Stimulated activated naive CD8-positive, alpha-beta T cell treated with anti-CD3 and anti-CD28 coated beads, Interleukin-15, amount 100 ng/mL, for 72 hours (primary cell): Measurements from ENCODE around the gene SSH2.

ENCODE experiments used
- ATAC-seq: fragments of 150-1000 bp; cut with Tn5 transposase; 2 replicates; pipeline ENCODE4 v1.10.0; 2021; ENCODE audit warnings: mild to moderate bottlenecking, moderate library complexity
- DNase-seq, 2 donors: peaks; one replicate each; pipeline ENCODE4 v3.0.0; 2021 to 2022
- H3K27ac Mint-ChIP-seq, 2 donors: one replicate each; pipeline ENCODE4 v1.8.0; 2022; ENCODE audit warnings: mild to moderate bottlenecking in 2 of 2, mixed read lengths in 2 of 2, moderate library complexity in 2 of 2
- H3K27me3 Mint-ChIP-seq: one replicate; pipeline ENCODE4 v1.8.0; 2022; ENCODE audit warnings: mixed read lengths
- H3K4me1 Mint-ChIP-seq: one replicate; pipeline ENCODE4 v1.8.0; 2022; ENCODE audit warnings: mild to moderate bottlenecking, mixed read lengths
- H3K4me3 Mint-ChIP-seq, 2 donors: one replicate each; pipeline ENCODE4 v1.8.0; 2022; ENCODE audit warnings: mild to moderate bottlenecking in 2 of 2, mixed read lengths in 2 of 2, moderate library complexity in 1 of 2
- H3K9me3 Mint-ChIP-seq, 2 donors: one replicate each; pipeline ENCODE4 v1.8.0; 2022; ENCODE audit warnings: mixed read lengths in 2 of 2

The SSH2 gene

DNA sequence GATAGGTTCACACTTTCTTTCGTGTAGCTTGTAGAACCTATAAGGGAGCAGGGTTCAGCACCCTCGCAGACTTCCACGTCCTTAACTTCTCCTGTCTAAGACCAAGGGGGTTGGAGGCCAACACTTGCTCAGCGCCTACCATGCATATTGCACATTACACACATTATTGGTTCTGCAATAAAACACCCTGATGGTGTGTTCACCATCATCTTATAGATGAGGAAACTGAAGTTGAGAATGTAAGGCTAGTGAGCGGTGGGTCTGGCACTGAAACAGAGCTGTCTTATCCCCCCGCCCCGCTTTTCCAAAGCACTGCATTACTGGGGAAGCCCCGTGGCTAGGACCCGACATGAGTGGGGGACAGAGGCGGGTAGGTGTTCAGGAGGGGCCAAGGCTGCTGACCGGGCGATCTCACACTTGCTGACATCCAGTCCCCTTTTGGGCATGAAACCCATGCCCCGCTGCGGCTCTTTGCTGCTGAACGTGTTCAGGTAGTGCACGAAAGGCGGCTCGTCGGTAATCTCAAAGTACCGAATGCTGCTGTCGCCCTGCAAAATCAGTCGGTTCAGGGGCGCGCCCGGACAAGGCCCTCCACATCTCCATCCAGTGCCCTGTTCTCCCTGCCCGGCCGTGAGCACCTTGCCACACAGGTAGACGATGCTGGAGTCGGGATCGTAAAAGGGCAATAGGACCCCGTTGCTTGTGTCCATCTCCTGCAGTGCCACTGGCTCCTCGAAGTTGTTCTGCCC is 313.6 kb downstream of the SSH2 start:
- H3K27ac Mint-ChIP-seq, result no peak overlapping the region
- H3K9me3 Mint-ChIP-seq, result no peaks in the 10 kb centered on the region
- peaks cover 64% of the 10 kb centered on the region for H3K4me1 Mint-ChIP-seq
- DNase-seq (no peak), ATAC-seq (no peak)
- H3K4me3 Mint-ChIP-seq, result peak overlapping the region; percentile 85 to 93
- H3K27me3 Mint-ChIP-seq, result peaks cover 5% of the 10 kb centered on the region

DNA sequence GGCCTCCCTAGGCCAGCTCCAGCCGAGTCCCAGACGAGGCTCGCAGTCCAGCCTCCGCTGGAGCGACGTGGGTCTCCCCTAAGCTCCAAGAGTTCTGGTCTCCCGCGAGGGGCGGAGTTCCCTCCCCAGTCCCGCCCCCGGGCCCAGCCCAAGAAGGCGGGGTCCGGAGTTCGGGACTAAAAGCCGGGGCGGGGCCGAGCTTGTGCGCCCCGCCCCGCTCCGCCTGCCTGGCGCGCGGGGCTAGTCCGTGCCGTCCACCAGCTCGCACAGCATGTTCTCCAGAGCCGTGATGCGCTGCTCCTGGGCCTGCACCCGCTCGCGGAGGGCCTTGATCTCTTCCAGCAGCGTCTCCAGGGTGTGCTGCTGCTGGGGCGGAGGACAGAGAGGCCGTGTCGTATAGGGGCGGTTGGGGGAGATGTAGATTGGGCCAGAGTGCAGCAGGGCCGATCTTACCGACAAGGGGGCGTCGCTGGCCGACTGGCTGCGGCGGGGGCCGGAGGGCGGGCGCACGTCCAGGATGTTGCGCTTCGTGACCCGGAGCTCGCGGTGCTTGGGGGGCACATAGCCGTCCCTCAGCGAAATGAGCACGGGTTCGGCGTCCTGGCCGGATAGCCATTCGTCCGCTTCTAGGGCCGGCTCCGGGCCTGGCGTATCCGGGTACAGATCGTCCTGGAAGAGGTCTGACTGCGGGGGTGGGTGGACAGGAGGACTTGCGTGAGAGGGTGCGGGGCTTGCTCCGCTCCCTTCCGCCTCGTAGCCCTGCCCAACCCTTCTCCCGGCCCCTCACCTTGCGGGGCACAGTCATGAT is 314.3 kb downstream of the SSH2 start:
- Mint-ChIP-seq H3K27ac (peak overlapping the region; percentile 12 to 36), H3K27me3 (peaks cover 5% of the 10 kb centered on the region)
- DNase-seq, result peak; percentile 81 to 83

DNA sequence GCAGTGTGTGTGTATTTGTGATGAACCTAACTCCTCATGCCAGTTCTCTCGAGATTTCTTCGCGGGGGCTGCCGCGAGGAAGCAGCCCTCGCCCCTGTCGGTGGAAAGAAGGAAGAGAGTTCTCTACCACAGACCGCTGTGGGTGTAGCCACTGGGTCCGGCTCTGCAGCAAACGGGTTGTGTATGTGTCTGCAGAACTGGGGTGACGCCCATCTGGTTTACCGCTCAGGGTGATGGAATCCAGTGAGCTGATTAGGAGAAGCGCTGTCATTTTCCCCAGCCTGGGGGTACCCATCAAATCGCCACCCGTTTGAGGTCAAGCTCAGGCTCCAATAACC is 315.0 kb downstream of the SSH2 start:
- Mint-ChIP-seq H3K9me3 (no peaks in the 10 kb centered on the region), H3K4me3 (peak overlapping the region; percentile 85 to 93), H3K27ac (peak overlapping the region in 1 of 2 donors; percentile 36), H3K4me1 (peaks cover 61% of the 10 kb centered on the region), H3K27me3 (peaks cover 5% of the 10 kb centered on the region)
- peak; percentile 62 to 71 for DNase-seq
- ATAC-seq, result peak; percentile 31

More for the DNA sequence above, 314.3 kb downstream of the SSH2 start:
- Mint-ChIP-seq H3K9me3 (no peaks in the 10 kb centered on the region), H3K4me3 (peak overlapping the region; percentile 85 to 93), H3K4me1 (peaks cover 61% of the 10 kb centered on the region)
- peak; percentile 63 for ATAC-seq

DNA sequence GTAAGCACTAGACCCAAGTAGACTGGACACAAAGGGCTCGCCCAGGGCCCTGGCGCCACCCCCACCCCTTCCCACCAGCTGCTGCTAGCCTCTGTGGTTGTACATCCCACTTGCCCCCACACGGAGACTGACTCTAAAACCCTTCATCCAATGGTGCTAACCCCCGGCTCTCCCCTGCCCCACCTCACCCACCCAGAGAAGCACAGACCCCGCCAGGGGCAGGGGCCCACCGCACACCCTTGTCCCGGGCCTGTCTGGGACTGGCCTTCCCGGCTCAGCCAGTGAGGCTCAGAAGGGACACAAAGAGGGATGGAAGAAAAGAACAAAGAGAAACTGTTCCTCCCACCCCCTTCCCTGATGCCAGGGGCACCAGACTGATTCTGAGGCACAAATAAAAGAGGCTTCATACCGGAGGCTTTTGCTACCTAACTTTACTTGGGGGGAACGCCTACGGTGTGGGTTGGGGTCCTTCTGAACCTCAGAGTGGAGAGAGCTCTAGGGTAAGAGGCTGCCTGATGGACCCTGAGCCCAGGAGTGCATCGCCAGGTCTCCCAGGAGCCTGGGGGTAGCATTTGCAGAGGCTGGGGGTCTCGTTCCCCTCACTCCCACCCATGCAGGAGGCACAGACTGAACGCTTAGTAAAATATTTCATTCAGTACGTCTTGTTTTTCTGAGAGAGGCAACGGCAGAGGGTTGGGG is 315.5 kb downstream of the SSH2 start:
- H3K4me1 Mint-ChIP-seq, result peaks cover 61% of the 10 kb centered on the region
- DNase-seq (no peak), ATAC-seq (no peak)
- H3K27ac Mint-ChIP-seq, result no peak overlapping the region
- no peaks in the 10 kb centered on the region for H3K9me3 Mint-ChIP-seq
- peak overlapping the region; percentile 85 to 93 for H3K4me3 Mint-ChIP-seq
- H3K27me3 Mint-ChIP-seq, result peaks cover 5% of the 10 kb centered on the region

DNA sequence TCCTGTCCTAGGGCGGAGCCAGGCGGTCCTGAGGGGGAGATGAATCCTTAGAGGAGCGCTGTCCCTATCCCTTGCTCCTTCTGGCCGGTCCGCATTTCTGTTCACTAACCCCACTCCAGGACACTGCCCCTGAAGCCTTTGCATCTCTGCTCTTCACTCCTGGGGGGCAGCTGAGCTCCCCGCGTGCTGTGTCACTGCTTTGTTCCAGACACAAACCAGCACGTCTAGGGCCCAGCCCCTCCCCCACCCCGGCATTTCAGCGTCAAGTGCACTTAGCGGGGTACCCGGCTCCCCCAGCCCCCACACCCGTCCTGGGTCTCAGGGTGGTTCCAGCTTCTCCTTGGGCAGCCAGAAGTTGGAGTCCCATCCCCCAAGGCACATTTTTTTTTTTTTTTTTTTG is 316.2 kb downstream of the SSH2 start:
- DNase-seq, result no peak
- Mint-ChIP-seq H3K27ac (no peak overlapping the region), H3K27me3 (peaks cover 5% of the 10 kb centered on the region), H3K4me3 (peak overlapping the region; percentile 59 to 62), H3K9me3 (no peaks in the 10 kb centered on the region), H3K4me1 (peaks cover 59% of the 10 kb centered on the region)
- ATAC-seq, result no peak

DNA sequence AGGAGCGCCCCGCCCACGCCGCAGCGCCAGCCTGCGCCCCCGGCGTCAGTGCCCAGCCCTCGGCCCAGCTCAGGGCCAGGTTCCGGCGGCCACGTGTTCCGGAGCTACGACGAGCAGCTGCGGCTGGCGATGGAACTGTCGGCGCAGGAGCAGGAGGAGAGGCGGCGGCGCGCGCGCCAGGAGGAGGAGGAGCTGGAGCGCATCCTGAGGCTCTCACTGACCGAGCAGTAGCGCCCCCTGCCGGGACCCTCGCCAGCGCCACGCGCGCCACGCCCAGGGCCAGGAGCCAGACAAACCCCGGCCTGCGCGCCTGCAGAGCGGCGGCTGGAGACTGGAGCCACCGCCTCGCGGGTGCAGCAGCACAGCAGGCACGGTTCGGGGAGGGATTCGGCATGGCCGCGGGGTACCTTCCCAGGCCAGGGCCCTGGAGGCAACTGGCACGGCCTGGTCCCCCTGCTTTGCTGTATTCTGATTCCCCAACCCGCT is 316.6 kb downstream of the SSH2 start:
- Mint-ChIP-seq H3K27ac (no peak overlapping the region), H3K4me3 (peak overlapping the region; percentile 59 to 62)
- ATAC-seq, result peak; percentile 59

DNA sequence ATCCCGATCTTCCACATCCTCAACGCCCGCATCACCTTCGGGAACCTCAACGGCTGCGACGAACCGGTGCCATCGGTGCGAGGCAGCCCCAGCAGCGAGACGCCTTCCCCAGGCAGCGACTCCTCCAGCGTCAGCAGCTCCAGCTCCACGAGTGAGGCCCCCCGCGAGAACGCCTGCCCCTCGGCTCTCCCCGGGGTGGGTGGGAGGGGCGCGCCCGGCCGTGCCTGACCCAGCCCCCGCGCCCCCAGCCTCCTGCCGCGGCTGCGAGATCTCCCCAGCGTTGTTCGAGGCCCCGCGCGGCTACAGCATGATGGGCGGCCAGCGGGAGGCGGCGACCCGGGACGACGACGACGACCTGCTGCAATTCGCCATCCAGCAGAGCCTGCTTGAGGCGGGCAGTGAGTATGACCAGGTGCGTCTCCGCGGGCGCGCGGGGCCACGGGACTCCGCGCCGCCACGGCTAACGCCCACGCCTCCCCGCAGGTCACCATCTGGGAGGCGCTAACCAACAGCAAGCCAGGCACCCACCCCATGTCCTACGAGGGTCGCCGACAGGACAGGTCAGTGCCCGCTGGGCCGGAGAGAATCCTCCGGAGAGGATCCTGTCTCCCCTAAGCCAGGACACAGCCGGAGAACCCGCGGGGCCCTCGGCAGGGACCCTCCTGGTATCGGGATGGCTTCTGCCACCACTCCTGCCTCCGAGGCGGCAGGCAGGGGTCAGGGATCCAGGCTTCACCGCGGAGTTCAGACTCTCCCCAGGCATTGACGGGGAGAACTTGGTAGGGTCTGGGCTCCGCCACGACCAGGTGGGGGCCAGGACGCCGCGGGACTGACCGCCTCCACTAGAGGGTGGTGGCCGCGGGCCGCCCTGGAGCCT is 317.4 kb downstream of the SSH2 start:
- Mint-ChIP-seq H3K27ac (peak overlapping the region in 1 of 2 donors; percentile 76), H3K9me3 (no peaks in the 10 kb centered on the region), H3K27me3 (peaks cover 5% of the 10 kb centered on the region), H3K4me3 (peak overlapping the region in 1 of 2 donors; percentile 70), H3K4me1 (peaks cover 47% of the 10 kb centered on the region)
- ATAC-seq, result no peak
- DNase-seq, result no peak

More for the DNA sequence above, 316.6 kb downstream of the SSH2 start:
- DNase-seq, result peak; percentile 93 to 96
- Mint-ChIP-seq H3K27me3 (peaks cover 5% of the 10 kb centered on the region), H3K4me1 (peaks cover 54% of the 10 kb centered on the region), H3K9me3 (no peaks in the 10 kb centered on the region)

DNA sequence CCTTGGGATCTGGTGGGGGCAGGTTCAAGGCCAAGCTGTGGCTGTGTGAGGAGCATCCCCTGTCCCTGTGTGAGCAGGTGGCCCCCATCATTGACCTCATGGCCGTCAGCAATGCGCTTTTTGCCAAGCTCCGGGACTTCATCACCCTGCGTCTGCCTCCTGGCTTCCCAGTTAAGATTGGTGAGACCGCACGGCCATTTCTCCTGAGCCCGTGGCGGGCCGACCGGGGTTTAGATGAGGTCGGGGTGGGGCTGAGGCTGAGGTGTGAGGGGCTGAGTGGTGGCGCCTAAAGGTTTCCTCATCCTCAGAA is 318.0 kb downstream of the SSH2 start:
- Mint-ChIP-seq H3K27ac (no peak overlapping the region), H3K9me3 (no peaks in the 10 kb centered on the region), H3K27me3 (peaks cover 5% of the 10 kb centered on the region), H3K4me1 (peaks cover 47% of the 10 kb centered on the region), H3K4me3 (no peak overlapping the region)
- DNase-seq, result no peak
- no peak for ATAC-seq

DNA sequence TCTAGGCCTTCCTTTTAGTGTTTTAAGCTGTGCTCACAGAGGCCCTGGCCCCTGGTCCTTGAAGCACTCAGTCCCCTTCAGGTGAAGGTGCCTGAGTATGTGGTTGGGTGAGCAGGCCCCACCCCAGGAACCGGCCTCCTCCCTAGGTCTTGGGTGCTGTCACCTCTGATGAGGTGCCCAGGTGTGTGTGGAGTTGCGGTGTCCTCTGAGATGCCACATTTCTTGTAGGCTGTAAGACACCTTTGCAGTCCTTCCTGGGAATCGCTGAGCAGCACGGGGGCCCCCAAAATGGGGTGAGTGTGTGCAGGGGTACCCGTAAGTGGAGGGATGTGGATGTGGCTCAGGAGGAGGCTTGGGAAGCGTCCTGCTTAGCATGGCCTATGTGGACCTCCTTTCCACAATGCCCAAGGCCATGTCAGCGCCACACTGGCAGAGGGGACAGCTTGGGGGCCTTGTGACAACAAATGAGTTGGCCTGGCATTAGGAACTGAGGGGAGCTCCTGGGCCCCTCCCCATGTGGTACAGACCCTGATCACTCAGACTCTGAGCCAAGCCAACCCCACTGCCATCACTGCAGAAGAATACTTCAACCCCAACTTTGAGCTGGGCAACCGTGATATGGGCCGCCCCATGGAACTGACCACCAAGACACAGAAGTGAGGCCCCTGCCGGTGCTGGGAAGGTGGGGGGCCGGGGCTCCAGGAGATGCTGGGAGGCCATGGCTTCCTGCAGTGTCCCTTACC is 318.5 kb downstream of the SSH2 start:
- DNase-seq (no peak), ATAC-seq (no peak)
- Mint-ChIP-seq H3K9me3 (no peaks in the 10 kb centered on the region), H3K27me3 (peaks cover 5% of the 10 kb centered on the region), H3K27ac (no peak overlapping the region), H3K4me1 (peaks cover 42% of the 10 kb centered on the region), H3K4me3 (no peak overlapping the region)

DNA sequence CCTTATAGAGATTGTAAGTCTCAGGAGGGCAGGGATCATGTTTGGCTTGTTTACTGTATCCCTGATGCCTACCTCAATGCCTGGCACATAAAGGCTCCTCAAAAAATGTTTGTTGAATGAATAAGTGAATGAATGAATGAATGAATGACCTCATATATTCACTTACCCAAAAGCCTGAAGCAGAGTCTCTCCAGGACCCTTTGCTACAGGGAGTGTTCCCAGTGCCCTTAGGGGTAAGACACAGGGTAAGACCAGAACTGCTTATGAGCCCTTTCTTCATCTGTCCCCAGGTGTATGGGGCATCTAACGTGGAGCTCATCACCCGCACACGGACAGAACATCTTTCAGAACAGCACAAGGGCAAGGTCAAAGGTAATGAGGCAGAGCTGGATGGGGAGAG is 319.6 kb downstream of the SSH2 start:
- Mint-ChIP-seq H3K9me3 (no peaks in the 10 kb centered on the region), H3K27ac (no peak overlapping the region), H3K4me1 (peaks cover 31% of the 10 kb centered on the region), H3K4me3 (no peak overlapping the region), H3K27me3 (no peaks in the 10 kb centered on the region)
- ATAC-seq, result no peak
- no peak for DNase-seq

DNA sequence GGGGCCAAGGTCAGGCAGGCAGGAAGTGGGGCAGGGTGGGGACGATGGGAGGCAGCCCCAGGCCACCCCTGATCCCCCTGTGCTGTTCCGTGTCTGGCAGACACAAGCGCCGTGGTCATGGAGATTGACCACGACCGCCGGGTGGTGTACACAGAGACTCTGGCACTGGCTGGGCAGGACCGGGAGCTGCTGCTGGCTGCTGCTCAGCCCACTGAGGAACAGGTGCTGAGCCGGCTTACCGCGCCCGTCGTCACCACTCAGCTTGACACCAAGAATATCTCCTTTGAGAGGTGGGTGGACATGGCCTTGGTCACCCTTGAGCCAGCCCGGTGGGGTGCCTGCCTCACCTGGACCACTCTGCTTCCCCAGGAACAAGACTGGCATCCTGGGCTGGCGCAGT is 321.0 kb downstream of the SSH2 start:
- Mint-ChIP-seq H3K4me3 (no peak overlapping the region), H3K27me3 (no peaks in the 10 kb centered on the region), H3K27ac (no peak overlapping the region), H3K9me3 (no peaks in the 10 kb centered on the region), H3K4me1 (peaks cover 17% of the 10 kb centered on the region)
- ATAC-seq, result no peak
- no peak for DNase-seq

DNA sequence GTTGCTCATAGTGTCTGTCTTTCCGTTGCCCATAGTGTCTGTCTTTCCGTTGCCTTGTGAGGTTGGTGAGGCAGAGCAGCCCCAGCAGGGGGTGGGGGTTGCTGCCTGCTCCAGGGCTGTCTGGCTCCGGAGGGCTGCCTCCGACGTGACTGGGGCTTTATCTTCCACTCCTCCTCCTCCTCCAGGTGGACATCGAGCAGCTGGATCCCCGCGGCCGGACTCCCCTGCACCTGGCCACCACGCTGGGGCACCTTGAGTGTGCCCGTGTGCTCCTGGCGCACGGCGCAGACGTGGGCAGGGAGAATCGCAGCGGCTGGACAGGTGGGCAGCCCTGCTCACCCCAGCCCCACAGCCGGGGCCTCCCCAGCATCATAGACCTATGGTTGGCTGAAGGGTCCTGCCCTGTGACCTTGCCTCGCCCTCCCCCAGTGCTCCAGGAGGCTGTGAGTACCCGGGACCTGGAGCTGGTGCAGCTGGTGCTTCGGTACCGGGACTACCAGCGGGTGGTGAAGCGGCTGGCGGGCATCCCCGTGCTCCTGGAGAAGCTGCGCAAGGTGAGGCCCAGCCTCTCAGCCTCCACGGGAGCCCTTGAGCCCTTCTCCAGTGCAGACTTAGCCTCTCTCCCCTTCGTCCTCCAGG is 322.4 kb downstream of the SSH2 start:
- Mint-ChIP-seq H3K4me1 (peaks cover 7% of the 10 kb centered on the region), H3K9me3 (no peaks in the 10 kb centered on the region), H3K4me3 (no peak overlapping the region), H3K27ac (no peak overlapping the region), H3K27me3 (no peaks in the 10 kb centered on the region)
- DNase-seq, result no peak
- ATAC-seq, result peak; percentile 35

DNA sequence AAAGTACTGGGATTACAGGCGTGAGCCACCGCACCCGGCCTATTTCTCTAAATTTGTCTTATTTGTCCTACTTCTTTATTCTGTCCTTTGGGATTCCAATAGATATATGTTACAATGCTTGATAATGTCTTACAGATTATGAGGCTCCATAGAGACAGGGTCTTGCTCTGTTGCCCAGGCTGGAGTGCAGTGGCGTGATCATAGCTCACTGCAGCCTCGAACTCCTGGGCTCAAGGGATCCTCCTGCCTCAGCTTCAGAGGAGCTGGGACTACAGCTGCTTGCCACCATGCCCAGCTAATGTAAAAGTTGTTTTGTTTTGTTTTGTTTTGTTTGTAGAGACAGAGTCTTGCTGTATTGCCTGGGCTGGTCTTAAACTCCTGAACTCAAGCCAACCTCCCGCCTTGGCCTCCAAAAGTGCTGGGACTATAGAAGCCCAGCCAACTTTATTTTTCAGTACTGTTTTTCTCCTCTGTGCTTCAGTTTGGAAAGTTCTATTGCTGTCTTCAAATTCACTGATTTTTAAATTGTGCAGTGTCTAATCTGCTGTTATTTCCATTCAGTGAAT is 326.8 kb downstream of the SSH2 start:
- Mint-ChIP-seq H3K9me3 (no peaks in the 10 kb centered on the region), H3K4me3 (no peak overlapping the region), H3K27ac (no peak overlapping the region), H3K4me1 (peaks cover 16% of the 10 kb centered on the region), H3K27me3 (no peaks in the 10 kb centered on the region)
- ATAC-seq (no peak), DNase-seq (no peak)
